Colon (tissue), 2 donors: ENCODE measurements around the gene VLDLR.

Experiments used
- FAIRE-seq: peaks from 2 replicates; lab custom pipeline; 2012; peaks lifted over from hg19 to GRCh38; lab: Jason Lieb, UNC
- donor health status: control.
- donor health status: control.

VLDLR gene

DNA sequence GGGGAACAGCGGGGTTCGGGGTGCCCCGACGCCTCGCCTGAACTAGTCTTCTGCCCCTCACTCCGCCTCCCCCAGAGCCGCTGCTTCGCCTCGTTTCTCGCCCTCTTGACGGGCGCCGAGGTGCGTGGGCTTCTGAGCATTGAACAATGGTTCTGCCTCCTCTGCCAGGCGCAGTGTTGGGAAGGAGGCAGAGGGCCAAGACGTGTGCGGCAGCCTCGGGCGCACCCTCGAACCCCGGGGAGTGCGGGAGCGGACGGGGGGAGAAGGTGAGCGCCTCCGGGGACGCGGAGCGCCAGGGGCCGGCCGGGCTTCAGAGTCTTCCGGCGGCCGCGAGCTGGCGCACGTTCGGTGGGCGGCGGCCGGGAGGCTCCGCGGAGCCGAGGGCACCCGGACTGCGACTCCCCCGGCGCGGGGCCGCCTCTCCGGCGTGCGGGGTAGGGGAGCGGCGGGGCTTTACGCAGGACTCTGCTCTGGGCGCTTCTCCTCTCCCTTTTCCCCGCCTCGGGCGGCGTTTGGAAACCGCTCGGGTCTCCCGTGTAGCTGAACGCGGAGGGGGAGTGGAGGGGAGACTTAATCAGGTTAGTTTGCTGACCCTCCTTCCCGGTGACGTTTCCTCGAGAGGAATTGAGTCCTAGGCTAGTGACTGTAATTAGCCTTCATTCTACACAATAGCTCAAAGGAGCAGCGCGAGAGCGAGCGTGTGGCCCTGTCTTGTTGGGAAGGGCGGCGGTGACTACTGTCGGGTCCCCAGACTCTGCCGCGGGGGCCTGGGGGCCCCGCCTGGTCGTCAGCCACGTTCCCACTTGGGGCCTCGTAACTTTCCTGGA is 1.1 kb downstream of the VLDLR start:
- no peak for FAIRE-seq

DNA sequence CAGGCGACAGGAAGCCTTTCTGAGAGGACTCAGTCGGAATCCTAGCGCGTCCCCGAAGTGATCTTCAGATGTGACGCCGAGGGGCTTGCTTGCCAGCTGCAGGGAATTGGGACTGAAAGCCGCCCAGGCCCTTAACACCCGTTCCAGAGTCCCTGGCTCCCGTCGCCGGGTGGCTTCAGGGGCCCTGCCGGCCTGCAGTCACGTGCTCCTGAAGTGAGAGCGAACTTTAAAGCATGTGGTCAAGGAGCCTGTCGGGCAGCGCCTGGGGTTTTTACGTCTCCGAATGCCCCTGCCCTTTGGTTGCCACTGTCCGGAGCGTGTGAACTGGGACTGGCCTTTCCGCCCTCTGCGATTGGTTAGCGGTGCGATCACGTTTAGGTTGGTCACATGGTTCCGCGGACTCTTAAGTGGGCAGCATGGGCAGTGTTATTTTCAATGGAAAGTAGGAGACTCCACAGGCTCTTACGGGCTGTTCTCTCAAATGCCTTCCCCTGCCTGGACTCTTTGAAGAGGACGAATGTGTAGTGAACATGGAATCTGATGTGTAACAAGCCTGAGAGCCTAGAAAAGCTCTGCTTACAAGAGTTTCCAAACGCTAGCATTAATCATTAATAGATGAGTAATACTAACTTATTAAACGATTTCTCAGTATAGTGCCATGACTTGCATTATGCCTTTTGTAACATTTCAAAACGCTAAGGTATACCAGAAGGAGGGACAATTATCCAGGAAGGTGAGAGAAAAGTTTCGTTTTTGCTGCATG is 1.9 kb downstream of the VLDLR start:
- FAIRE-seq, result no peak

DNA sequence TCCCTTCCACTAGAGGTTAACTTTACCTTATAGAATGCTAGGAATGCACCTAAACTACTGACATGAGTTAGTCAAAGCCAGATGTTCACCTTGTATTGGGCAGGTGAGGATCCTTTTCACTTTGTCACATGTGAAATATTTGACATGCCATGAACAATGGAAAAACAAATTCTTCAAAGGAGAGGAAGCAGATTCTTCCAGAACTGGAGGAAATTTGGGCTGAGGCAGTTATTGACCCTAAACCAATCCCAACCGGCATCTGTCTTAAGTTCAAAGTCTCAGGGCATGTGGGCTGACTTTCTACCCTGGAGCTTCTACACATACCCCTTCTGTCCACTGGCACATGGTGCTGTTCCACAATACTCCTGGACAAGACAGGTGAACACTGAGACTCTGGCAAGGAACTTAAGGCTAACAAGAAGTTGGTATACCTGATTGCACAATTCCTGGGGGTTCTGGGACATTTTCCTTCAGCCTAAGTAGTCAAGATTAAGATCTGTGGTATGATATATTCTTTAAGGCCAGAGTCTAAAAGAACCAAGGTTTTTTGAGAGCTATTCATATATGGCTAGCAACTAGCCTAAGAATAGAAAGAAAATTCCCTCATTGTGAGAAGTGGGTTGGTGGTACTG is 2.6 kb downstream of the VLDLR start:
- no peak for FAIRE-seq

DNA sequence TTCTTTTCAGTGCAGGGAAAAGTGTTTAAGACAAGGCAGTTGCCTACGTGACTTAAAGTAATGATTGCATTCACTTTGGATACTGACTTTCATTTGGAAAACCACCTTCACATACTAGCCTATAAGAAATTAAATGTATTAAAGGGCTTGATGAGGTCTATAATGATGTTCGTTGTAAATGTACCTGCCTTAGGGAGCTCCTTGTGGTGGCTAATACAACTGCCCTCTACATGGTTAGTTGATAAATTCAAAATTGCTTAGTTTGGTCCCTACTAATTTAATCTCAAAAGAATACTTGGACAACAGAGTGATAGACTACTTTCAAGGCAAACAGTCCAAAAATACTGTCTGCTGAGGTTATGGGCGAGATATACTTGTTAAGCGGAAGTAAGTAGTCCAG is 3.8 kb downstream of the VLDLR start:
- FAIRE-seq, result no peak

DNA sequence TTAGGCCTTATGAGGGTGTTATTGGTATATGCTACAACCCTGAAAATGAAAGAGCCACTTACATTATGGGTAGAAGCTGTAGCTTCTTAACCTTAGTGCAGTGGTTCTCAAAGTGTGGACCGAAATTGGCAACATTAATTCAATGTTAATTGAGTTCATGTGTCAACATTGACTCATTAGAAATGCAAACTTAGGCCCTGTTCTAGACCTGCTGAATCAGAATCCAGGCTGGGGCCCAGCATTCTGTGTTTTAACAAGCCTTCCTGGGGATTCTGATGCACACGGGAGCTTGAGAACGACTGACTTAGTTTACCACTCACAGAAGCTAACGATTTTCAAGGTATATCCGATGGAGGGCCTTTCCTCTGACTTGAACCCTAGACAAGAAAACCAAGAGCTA is 7.3 kb downstream of the VLDLR start:
- no peak for FAIRE-seq

DNA sequence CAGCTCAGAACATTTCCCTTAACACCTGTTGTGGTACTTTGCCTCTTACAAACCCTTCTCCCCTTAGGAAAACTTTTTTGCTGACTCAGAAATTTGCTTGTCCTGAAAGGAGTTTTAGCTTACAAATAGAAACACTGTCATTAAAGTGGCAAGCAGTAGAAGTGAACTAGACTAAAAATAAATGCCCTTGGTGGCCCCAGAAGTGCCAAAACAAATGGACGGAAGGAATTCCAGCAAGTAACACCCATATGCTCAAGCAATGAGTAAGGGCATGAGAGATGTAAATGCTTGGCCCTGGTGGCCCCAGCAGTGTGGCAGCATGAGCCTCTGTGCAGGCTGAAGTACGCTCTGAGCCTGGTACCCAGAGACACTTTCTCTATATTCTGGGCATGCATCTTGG is 8.6 kb downstream of the VLDLR start:
- FAIRE-seq, result no peak

DNA sequence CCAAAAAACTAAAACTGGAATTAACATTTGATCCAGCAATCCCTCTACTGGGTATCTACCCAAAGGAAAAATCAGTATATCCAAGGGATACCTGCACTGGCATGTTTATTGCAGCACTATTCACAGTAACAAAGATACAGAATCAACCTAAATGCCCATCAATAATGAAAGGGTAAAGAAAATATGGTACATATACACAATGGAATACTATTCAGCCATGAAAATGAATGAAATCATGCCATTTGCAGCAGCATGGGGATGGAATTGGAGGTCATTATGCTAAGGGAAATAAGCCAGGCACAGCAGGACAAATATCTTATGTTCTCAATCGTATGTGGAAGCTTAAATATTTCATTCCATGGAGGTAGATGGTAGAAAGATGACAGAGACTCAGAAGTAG is 9.7 kb downstream of the VLDLR start:
- no peak for FAIRE-seq

DNA sequence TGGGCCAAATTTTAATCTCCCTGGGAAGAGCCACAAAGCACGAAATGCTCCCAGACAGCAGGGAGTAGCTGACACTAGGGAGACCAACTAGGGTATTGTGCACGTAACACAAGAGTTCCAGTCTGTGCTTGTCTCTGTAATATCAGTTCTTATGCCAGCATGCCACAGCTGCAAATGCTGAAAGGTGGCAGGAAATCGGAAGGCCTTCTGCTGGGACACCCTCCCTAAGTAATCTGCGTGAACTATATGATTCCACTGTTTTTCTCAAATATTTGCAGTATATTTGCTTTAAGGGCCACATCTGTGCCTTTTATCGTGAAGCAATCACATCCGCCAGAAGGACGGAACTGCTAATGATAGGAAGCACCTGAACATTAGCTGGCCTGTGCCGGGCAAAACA is 12.6 kb downstream of the VLDLR start:
- FAIRE-seq, result no peak

DNA sequence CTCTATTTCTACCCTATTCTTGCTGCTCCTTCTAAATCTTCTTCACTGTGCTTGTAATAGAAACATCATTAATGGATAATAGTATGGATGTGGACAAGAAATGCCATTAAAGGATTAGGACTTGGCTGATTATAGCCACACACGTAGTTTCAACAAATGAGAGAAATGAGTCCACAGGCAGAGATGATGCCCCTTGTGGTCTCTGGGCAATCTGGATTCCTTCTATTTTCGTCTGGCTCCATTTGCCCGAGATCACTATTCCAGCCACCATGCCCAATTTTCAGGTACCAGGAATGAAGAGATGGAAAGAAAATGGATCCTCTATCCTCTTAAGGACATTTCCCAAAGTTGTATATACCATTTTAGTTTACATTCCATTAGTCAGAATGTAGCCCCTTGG is 13.2 kb downstream of the VLDLR start:
- FAIRE-seq, result no peak

DNA sequence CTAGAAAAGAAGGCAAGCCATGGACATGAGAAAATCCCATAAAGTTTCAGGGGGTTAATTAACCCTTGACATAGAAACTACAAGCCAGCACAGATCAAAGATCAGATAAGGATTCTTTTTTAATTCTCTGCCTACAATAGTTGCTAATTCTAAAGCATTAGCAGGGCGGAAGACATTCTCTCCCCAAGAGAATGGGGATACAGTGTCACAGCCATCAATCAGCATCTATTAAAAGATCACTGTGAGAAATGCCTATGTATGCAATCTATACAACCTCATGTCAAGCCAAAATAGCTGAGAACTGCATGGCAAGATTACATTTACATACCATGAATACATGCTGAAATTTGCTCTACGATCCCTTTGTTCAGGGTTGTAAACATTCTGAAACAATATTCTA is 14.3 kb downstream of the VLDLR start:
- no peak for FAIRE-seq

DNA sequence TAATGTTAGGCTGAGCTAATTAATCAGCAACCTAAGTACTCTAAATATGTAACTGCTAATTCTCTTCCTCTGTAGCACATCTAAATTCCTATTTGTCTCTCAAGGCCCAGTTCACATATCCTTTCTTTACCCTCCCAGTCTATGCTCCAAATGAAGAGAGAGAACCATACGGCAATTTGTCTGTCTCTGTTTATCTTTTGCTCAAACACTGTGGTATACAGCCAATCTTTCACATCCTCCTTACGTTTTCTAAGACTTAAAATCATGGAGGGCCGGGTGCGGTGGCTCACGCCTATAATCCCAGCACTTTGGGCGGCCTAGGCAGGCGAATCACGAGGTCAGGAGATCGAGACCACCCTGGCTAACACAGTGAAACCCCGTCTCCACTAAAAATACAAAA is 15.8 kb downstream of the VLDLR start:
- FAIRE-seq, result no peak

DNA sequence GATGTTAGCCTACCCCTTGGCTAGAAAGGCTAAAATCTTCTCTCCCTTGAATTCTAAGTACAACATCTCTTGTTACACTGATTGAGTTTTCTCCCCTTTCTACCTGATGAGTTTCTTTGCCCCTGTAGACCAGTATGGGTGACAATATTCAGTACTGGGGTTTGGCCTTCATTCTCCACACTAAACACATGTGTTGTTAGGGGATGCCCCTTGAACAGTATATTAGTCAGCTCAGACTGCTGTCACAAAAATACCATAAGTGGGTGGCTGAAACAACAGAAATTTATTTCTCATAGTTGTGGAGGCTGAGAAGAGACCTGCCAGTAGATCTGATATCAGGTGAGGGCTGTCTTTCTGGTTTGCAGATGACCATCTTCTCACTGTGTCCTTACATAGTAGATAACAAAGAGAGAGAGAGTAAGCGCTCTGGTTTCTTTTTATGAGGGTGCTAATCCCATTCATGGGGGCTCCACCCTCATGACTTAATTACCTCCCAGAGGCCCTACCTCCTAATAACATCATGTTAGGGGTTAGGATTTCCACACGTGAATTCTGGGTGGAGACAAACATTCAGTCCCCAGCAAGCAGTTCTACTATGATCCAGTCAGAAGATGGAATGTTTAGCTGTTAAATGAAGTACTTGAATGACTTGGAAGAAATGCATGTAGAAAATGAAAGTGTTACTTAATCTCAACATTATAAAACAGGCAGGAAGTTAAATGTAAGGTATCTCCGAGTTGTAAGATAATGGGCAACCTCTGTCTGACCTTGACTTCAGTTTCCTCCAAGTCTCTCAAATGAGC is 17.5 kb downstream of the VLDLR start:
- FAIRE-seq, result no peak

DNA sequence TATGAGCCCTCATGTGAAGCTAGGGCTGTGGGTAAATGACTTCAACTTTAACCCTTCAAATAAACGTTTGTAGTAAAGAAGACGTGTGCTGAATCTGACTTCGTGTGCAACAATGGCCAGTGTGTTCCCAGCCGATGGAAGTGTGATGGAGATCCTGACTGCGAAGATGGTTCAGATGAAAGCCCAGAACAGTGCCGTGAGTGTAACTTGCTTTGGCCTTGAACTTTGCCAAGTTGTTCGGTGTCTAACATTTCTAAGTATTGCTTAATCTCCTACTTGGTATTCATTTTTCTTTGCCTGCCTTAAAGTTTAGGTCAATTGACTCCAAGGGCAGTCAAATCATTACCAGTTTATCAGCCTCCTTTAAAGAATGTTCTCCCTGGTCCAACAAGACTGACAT is 18.2 kb downstream of the VLDLR start:
- no peak for FAIRE-seq

DNA sequence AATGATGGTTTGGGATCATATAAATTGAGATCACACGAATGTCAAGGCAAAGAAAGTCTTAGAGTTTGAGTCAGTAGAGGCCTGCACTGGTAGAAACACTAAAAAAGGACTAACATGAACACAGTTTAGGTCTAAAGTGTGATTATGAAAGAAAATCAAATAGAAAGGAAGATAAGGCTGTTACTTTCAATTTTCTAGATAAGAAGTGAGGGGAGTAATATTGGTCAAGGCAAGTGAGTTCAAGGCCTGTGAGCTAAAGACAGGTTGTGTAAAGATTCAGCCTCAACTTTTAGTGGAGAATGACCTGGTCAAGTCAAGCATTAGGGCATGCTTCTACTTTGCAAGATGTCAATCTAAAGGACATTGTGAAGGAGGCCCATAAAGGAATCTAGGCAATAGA is 19.0 kb downstream of the VLDLR start:
- no peak for FAIRE-seq

DNA sequence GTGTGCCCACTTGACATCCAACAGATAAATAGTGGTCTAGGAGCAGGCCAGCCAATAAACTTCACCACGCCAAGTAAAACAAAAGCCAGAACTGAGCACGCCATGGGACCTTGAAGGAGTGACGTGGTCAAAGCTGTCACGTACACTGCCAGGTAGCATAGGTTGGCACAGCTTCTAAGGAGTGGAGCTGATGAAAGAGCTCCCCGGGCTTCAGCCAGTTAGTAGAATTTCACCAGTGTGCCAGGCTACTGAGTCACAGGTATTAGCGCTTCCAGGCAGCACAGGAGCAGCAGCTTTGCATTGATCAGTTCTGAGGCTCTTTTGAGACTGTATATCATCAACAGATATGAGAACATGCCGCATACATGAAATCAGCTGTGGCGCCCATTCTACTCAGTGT is 19.4 kb downstream of the VLDLR start:
- no peak for FAIRE-seq

DNA sequence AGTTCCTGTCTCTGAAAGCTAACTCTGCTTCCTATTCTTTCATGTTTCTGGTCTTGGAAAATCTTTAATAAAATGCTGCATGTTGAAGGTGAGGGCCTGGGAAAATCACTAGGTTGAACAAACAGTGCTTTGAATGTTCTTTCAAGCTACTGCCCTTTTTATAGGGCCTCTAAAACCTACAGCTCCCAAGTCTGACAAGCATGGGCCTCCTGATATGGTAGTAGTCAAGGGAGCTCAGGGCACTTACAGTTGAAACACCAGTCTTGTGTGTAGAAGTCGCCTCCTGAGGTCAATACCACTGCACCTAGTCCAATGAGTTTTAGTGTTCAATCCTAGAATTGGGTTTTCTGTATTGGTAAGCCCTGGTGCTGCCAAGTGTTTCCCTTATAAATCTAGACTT is 20.5 kb downstream of the VLDLR start:
- no peak for FAIRE-seq

DNA sequence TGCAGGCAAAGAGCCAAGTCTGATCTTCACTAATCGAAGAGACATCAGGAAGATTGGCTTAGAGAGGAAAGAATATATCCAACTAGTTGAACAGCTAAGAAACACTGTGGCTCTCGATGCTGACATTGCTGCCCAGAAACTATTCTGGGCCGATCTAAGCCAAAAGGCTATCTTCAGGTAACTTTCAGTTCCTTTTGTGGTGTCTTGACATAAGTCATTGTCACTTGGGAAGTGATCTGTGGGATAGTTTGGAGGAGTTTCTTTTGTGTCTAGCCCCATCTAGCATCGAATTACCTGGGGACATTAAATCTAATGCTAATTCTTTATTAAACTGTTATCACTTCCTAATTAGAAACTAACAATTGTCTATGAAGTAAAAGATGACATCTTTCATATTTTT is 24.0 kb downstream of the VLDLR start:
- no peak for FAIRE-seq

DNA sequence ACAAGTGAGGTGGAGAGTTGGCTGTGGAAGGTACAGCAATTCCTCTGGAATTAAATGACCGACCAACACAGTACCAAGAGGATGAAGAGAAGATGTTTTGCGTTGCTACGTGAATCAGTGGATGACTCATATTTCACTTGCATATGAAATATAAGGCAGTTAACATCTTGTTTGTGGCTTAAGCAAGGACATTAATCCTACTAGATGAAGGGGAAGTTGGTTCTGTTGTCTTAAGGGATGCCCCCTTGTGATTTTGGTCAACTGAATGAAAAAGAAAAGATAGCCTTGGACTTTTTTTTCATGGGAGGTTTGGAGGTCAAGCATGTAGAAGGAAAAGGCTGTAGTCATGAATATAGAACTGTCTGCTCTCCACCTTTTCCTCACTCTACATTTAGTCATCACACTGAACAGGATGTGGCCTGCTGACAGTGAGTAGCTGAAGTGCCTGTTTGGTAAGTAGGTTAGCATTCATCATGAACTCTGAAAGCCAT is 33.9 kb downstream of the VLDLR start:
- no peak for FAIRE-seq

DNA sequence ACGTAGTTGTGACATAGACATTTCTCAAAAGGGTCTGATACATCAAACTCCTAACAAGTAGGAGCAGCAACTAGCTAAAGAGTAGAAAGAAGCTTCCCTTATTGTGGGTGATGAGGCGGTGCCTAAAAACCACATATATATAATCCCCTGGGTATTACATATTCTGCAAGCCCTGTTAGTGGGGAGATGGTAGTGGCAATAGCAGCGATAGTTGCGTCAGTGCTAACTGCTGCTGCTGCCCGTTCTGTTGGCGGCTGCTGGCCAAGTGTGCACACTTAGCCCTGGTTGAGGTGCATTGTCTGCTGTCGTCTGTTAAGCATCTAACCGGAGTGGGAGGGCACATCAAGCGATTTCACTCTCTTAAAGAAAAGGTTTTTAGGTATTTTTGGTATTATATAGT is 35.8 kb downstream of the VLDLR start:
- FAIRE-seq, result no peak

DNA sequence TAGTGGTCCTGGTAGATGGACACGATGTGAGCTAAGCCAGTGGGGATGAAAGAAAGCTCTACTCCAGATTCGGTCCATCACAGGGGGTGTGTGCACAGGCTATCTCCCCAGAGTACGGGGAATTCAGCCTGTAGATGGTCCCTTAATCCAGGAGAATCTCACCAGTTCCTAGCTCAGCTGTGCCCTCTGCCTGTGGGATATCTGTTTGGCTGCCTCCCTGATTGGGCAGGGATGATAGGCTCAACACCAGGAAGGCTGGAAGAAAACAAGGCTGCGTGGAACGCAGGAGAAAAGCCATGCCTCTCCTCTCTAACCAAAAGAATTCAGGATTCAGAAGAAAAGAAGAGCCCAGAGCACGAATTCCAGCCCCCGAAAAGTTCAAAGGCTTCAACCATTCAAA is 40.9 kb downstream of the VLDLR start:
- no peak for FAIRE-seq

DNA sequence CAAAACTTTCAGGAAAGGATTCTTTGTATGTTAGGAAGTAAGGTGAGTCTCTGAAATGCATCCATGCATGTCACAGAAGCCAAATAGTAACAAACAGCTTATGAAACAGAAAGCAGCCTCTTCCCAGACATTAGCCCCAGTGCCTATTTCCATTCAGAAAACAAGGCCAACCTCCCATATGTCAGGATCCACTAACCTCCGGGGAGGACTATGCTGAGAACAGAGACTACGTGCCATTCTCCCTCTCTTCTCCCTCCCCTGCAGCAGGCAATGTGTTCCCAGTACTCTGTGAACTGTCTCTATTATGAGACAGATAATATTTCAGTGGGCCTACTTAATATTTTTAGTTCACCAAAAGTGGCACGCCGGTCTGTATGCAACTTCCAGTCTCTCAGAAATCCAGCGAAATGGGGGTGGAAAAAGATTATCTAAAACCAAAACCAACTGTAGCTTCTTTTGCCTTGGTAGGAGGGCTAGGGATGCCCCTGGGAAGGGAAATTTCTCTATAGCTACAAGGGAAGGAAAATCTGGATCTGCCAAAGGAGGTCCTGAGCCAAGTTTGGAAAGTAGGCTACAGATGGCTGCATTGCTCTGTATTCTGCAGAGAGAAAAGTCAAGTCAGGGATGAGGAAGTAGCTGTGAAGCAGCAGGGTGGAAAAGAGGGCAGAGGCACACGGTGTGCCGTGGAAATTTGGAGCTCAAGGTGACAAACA is 42.0 kb downstream of the VLDLR start:
- no peak for FAIRE-seq
